LNCaP clone FGC (cell line): ENCODE data around the gene ARPC5.

Experiments used
- DNase-seq: peaks from one replicate; pipeline ENCODE4 v3.0.0-alpha.2; 2011; ENCODE audit warnings: low read depth
- H3K4me3 ChIP-seq: 2 replicates; pipeline ENCODE4 v1.5.1; 2011; ENCODE audit warnings: mild to moderate bottlenecking, low read depth, low read length, control low read depth
- CTCF ChIP-seq: IDR thresholded peaks from 2 replicates; pipeline ENCODE4 v1.5.1; 2012; ENCODE audit warnings: mild to moderate bottlenecking; ENCODE audit not compliant: control insufficient read depth, insufficient read depth; ENCODE audit errors: extremely low read depth

The ARPC5 gene

GRCh38 chr1:183586926-183587325 is 48.7 kb downstream of the ARPC5 start:
- H3K4me3 ChIP-seq: no peak overlapping the region
- DNase-seq: no peak
- TF ChIP-seq CTCF: no peak

- DNase-seq: no peak
- TF ChIP-seq CTCF: no peak
- H3K4me3 ChIP-seq: no peak overlapping the region
Observed at GRCh38 chr1:183586455-183586854, 49.1 kb downstream of the ARPC5 start.

- no peak for DNase-seq
- no peak for TF ChIP-seq CTCF
- no peak overlapping the region for H3K4me3 ChIP-seq
Observed at GRCh38 chr1:183585038-183585437, 50.5 kb downstream of the ARPC5 start.

GRCh38 chr1:183584147-183584546 is 51.4 kb downstream of the ARPC5 start:
- H3K4me3 ChIP-seq: no peak overlapping the region
- no peak for TF ChIP-seq CTCF
- no peak for DNase-seq

GRCh38 chr1:183583466-183583865 is 52.1 kb downstream of the ARPC5 start:
- TF ChIP-seq CTCF: no peak
- no peak overlapping the region for H3K4me3 ChIP-seq
- no peak for DNase-seq

GRCh38 chr1:183582021-183582713 is 53.4 kb downstream of the ARPC5 start:
- DNase-seq: no peak
- H3K4me3 ChIP-seq: no peak overlapping the region
- no peak for TF ChIP-seq CTCF

- no peak overlapping the region for H3K4me3 ChIP-seq
- peak; percentile 25 for DNase-seq
- TF ChIP-seq CTCF: peak; percentile 67
Observed at GRCh38 chr1:183580281-183580682, 55.3 kb downstream of the ARPC5 start.
